AG10803 (cell line): ENCODE results near the gene PAK2.
A peak's percentile ranks its signal among the peaks of the same experiment; 100 is the strongest.
"Not testable (repeated sequence)": the region's sequence is repeated elsewhere in the genome, so short reads cannot be mapped to it uniquely, and the experiment has no call there.

ENCODE experiments used
- DNase-seq: peaks from one replicate; pipeline ENCODE4 v3.0.0; 2010; ENCODE audit warnings: low read depth
- H3K4me3 ChIP-seq: 2 replicates; pipeline ENCODE4 v1.5.1; 2011; ENCODE audit warnings: mild to moderate bottlenecking, low read length, control low read depth
- TF ChIP-seq, protein P1 (sequence below): conservative IDR thresholded peaks from 2 replicates; pipeline ENCODE4 v1.5.1; 2011; ENCODE audit warnings: mild to moderate bottlenecking, low read length, control low read depth, inconsistent platforms

Gene PAK2

DNA sequence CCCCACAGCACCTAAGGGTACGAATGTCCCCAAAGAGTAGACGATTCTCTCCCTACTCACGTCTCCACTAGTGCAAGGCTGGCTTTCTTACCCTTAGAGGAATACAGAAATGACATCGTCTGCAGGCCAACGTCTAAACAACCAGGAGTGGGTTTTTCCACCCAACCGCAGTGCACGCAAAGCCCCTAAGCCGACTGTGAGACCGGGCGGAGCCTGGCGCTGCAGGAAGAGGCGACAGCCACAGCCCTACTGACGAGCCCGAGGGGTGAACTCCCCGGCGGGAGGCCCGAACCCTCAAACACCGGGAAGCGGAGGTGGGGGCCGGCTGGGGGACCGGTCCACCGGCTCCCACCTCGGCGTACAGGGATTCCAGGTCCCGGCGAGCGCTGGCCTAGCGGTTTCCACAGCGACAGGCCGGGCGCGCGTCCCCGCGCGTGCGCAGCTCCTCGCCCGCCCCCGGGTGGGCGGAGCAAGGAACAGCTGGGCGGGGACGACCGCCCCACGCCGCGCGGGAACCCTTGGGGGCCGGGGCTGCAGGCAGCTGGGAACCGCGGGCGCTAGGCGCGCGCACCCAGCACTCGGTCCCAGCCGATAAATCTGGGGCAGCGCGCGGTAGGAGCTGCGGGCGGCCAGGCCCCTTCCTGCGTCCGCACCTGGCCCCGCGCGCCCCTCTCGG is 27.7 kb upstream of the PAK2 start, which contains the start of the genes CEP19 and PIGX:
TSS of gene CEP19 (minus strand) at position 413 of the 676 bp plus-strand sequence. CDS start 3,593 bp downstream, outside the sequence.
TSS of gene PIGX (plus strand) at position 540 of the 676 bp plus-strand sequence.
- H3K4me3 ChIP-seq = peak within 1 kb of the TSS; percentile 89
- TF ChIP-seq, protein P1, sequence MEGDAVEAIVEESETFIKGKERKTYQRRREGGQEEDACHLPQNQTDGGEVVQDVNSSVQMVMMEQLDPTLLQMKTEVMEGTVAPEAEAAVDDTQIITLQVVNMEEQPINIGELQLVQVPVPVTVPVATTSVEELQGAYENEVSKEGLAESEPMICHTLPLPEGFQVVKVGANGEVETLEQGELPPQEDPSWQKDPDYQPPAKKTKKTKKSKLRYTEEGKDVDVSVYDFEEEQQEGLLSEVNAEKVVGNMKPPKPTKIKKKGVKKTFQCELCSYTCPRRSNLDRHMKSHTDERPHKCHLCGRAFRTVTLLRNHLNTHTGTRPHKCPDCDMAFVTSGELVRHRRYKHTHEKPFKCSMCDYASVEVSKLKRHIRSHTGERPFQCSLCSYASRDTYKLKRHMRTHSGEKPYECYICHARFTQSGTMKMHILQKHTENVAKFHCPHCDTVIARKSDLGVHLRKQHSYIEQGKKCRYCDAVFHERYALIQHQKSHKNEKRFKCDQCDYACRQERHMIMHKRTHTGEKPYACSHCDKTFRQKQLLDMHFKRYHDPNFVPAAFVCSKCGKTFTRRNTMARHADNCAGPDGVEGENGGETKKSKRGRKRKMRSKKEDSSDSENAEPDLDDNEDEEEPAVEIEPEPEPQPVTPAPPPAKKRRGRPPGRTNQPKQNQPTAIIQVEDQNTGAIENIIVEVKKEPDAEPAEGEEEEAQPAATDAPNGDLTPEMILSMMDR = no peak
- DNase-seq = peak; percentile 79

GRCh38 chr3:196712514-196713413 is 26.9 kb upstream of the PAK2 start:
- peak; percentile 67 for DNase-seq
- peak overlapping the region; percentile 89 for H3K4me3 ChIP-seq
- TF ChIP-seq, protein P1 = no peak

- DNase-seq, H3K4me3 ChIP-seq: not testable (repeated sequence)
Measured at GRCh38 chr3:196717162-196717561, 22.5 kb upstream of the PAK2 start.

DNA sequence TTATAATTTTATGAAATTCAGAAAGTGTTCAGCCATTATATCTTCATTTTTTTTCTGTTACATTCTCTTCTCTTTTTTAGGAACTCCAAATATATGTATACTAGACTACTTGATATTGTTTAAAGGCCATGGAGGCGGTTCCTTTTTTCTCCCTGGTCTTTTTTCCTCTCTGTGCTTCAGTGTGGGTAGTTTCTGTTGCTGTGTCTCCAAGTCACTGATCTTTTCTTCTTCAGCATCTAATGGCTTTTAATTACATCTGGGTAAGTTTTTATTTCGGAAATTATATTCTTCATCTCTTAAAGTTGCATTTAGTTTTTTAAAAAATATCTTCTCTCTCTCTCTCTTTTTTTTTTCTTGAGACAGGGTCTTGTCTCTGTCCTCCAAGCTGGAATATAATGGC is 18.6 kb upstream of the PAK2 start:
- TF ChIP-seq, protein P1 = no peak
- no peak overlapping the region for H3K4me3 ChIP-seq
- no peak for DNase-seq

DNA sequence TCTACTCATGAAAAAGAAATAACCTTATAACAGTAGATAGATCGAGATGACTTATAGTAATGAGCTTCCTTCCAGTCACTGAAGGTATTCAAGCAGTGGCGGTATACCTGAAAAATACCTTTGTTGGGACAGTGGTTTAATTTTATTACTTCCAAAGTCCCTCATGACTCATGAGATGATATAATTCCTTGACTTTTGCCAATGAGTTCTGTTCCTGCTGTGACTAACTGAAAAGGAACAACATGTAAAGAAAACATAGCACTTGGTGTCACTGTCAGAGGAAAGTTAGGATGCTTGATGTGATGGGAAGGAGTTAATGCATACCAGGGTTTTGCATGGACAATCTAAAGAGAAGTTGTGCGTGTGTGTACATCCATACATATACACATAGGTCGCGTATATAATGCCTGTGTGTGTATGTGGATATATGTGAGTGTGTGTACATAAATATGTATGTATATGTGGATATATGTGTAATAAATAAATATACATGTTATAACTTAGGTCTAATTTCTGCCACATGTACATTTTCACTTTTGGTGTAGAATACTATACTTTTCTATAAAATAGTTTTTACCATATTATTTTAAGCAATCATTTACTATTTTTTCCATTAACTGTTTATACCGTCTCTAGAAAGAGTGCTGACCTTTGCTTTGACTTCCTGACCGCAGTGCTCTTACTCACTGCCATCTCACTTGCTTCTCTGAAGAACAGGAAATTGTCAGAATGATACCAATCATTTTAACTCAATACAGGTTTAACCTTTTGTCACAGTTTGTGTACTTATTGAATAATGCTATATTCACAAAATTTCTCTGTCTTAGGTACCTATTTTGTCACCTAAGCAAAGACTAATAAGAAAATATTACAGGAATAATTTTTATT is 12.6 kb upstream of the PAK2 start:
- DNase-seq = peak; percentile 26
- TF ChIP-seq, protein P1 = no peak
- no peak overlapping the region for H3K4me3 ChIP-seq

- no peak overlapping the region for H3K4me3 ChIP-seq
- DNase-seq = peak; percentile 62
- TF ChIP-seq, protein P1 = no peak
Measured at GRCh38 chr3:196735751-196736150, 3.9 kb upstream of the PAK2 start.
